Common myeloid progenitor, CD34-positive (primary cell): ENCODE measurements around the gene ZDHHC8.

Experiments used
- CTCF ChIA-PET: fragments of 350-600 bp; sonication (Branson Sonifier 250); formaldehyde crosslinking; loops from one replicate; lab custom pipeline; 2021; ENCODE audit warnings: antibody characterized with exemption; lab: Charles Lee
- POLR2A ChIA-PET: fragments of 350-600 bp; sonication (Branson Sonifier 250); formaldehyde crosslinking; loops from one replicate; lab custom pipeline; 2021; ENCODE audit warnings: antibody characterized with exemption; lab: Charles Lee
- DNase-seq, 3 donors: peaks; one replicate each; pipeline versions ENCODE4 v3.0.0 to v3.0.0-alpha.2; 2013
- H3K27ac ChIP-seq, 2 experiments: 1 replicate in 1 of 2; 2 replicates in 1 of 2; pipeline ENCODE4 v1.7.0; 2013; ENCODE audit warnings: inconsistent platforms in 2 of 2, low read length in 2 of 2, mild to moderate bottlenecking in 2 of 2, low read depth in 1 of 2, moderate library complexity in 1 of 2; ENCODE audit not compliant: severe bottlenecking in 2 of 2, insufficient read depth in 1 of 2, poor library complexity in 1 of 2
- H3K27me3 ChIP-seq, 5 experiments: replicated peaks in 2 of 5; 1 replicate in 3 of 5; 2 replicates in 2 of 5; pipeline versions ENCODE4 v1.6.1 to v1.7.0; 2013; ENCODE audit warnings: low read length in 4 of 5, mild to moderate bottlenecking in 2 of 5, moderate library complexity in 2 of 5, inconsistent platforms in 1 of 5; ENCODE audit not compliant: insufficient read depth in 5 of 5, control insufficient read depth in 4 of 5
- H3K36me3 ChIP-seq, 4 experiments: 1 replicate in 2 of 4; 2 replicates in 2 of 4; pipeline versions ENCODE4 v1.6.1 to v1.7.0; 2013; ENCODE audit warnings: low read length in 3 of 4, control low read depth in 1 of 4, mild to moderate bottlenecking in 1 of 4; ENCODE audit not compliant: control insufficient read depth in 4 of 4, insufficient read depth in 4 of 4
- H3K4me1 ChIP-seq, 4 experiments: 1 replicate in 3 of 4; 2 replicates in 1 of 4; pipeline versions ENCODE4 v1.6.1 to v1.7.1; 2013; ENCODE audit warnings: low read length in 3 of 4, mild to moderate bottlenecking in 3 of 4, control low read depth in 1 of 4, inconsistent platforms in 1 of 4, moderate library complexity in 1 of 4; ENCODE audit not compliant: control insufficient read depth in 4 of 4, insufficient read depth in 4 of 4; ENCODE audit errors: control extremely low read depth in 1 of 4
- H3K4me3 ChIP-seq, 7 experiments: 1 replicate in 4 of 7; 2 replicates in 3 of 7; pipeline versions ENCODE4 v1.5.1 to v1.7.0; 2013; ENCODE audit warnings: mild to moderate bottlenecking in 7 of 7, low read length in 6 of 7, moderate library complexity in 6 of 7, inconsistent platforms in 2 of 7, low read depth in 2 of 7, control low read depth in 1 of 7; ENCODE audit not compliant: insufficient read depth in 4 of 7, control insufficient read depth in 1 of 7; ENCODE audit errors: extremely low read depth in 1 of 7
- H3K9me3 ChIP-seq, 5 experiments: 1 replicate in 4 of 5; 2 replicates in 1 of 5; pipeline versions ENCODE4 v1.6.1 to v1.7.1; 2013; ENCODE audit warnings: low read length in 4 of 5, mild to moderate bottlenecking in 2 of 5, inconsistent platforms in 1 of 5, low read depth in 1 of 5, moderate library complexity in 1 of 5; ENCODE audit not compliant: control insufficient read depth in 4 of 5, insufficient read depth in 2 of 5; ENCODE audit errors: control extremely low read depth in 1 of 5
- WGBS: methylation state at CpG from one replicate; pipeline ENCODE4 v1.1.5; 2013; ENCODE audit not compliant: insufficient coverage; 5-methylcytosine and 5-hydroxymethylcytosine counted together

ZDHHC8 gene

DNA sequence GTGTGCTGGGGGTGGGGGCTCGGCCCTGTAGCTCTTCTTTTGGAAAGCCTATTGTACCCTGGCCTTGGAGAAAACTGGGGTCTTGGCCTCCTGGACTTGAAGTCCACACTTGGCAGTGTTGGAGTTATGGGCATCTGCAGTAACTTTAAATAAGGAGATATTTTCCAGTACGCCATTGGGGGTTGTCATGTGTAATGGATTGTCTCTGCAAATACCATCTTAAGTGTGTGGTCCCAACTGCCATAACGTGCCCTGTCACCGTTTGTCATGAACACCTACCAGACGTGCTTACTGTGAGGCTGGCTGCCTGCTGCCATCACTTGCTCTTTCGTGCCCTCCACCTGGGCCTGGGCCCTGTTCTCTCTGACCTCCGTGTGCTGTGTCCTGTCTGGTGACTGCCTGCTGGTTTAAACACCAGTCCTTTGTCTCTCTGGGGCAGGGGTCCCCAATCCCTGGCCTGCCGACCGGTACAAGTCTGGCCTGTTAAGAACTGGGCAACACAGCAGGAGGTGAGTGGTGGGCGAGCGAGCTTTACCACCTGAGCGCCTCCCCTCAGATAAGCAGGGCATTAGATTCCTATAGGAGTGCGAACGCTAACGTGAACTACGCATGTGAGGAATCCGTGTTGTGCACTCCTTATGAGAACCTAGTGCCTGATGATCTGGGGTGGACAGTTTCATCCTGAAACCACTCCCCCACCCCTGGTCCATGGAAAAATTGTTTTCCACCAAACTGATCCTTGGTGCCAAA, 3.6 kb upstream of the ZDHHC8 start:
- H3K27ac ChIP-seq: peak overlapping the region in 1 of 2 experiments; percentile 40
- no peak overlapping the region for H3K4me3 ChIP-seq
- H3K27me3 ChIP-seq: no peaks in the 10 kb centered on the region
- 95% methylated on average over 16 of the region's 17 CpGs for WGBS
- ChIA-PET CTCF (interaction anchor here (1.5 to 2.4 kb wide), 2 partner anchors 12 to 158 kb away, joined by 5 to 14 read pairs; partner anchors contain the start of gene RANBP1), POLR2A (interaction anchor here (0.6 kb wide), 1 partner anchor 142 kb away, joined by 3 read pairs; no protein-coding TSS in a partner anchor)
- peaks cover 8 to 53% (median 34%) of the 10 kb centered on the region in 4 experiments for H3K36me3 ChIP-seq
- H3K4me1 ChIP-seq: peaks cover 0 to 23% (median 20%) of the 10 kb centered on the region in 4 experiments
- no peak for DNase-seq
- no peaks in the 10 kb centered on the region for H3K9me3 ChIP-seq

- H3K4me3 ChIP-seq: no peak overlapping the region
- CTCF ChIA-PET: interaction anchor here (0.7 to 2.4 kb wide), 4 partner anchors 13 to 163 kb away, joined by 3 to 14 read pairs (median 8); partner anchors contain the start of gene RANBP1
- peak overlapping the region in 1 of 2 experiments; percentile 9 for H3K27ac ChIP-seq
- H3K4me1 ChIP-seq: peaks cover 0 to 26% (median 23%) of the 10 kb centered on the region in 4 experiments
- H3K27me3 ChIP-seq: no peaks in the 10 kb centered on the region
- peaks cover 8 to 50% (median 33%) of the 10 kb centered on the region in 4 experiments for H3K36me3 ChIP-seq
- H3K9me3 ChIP-seq: no peaks in the 10 kb centered on the region
- no peak for DNase-seq
- 75% methylated on average over 2 of the region's 2 CpGs for WGBS
- POLR2A ChIA-PET: no interaction called here
These were observed 3.0 kb upstream of the ZDHHC8 start for GRCh38 chr22:20128619-20128901.

GRCh38 chr22:20128902-20129746, 2.5 kb upstream of the ZDHHC8 start:
- WGBS: 67% methylated on average over 17 of the region's 18 CpGs
- ChIA-PET CTCF (interaction anchor here (0.6 to 2.4 kb wide), 9 partner anchors 9 to 163 kb away, joined by 3 to 14 read pairs (median 5); partner anchors contain the start of gene RANBP1), POLR2A (no interaction called here)
- Histone ChIP-seq H3K36me3 (peaks cover 6 to 44% (median 30%) of the 10 kb centered on the region in 4 experiments), H3K27ac (peak overlapping the region in 1 of 2 experiments; percentile 9), H3K4me1 (peaks cover 0 to 30% (median 25%) of the 10 kb centered on the region in 4 experiments), H3K27me3 (no peaks in the 10 kb centered on the region), H3K4me3 (no peak overlapping the region), H3K9me3 (no peaks in the 10 kb centered on the region)
- DNase-seq: peak in 2 of 3 donors; percentile 51 to 55

- ChIA-PET POLR2A (no interaction called here), CTCF (interaction anchor here (1.2 to 2.4 kb wide), 7 partner anchors 9 to 160 kb away, joined by 4 to 14 read pairs (median 5); partner anchors contain the start of gene RANBP1)
- no peak overlapping the region for H3K4me3 ChIP-seq
- DNase-seq: no peak
- peaks cover 6 to 41% (median 27%) of the 10 kb centered on the region in 4 experiments for H3K36me3 ChIP-seq
- H3K9me3 ChIP-seq: no peaks in the 10 kb centered on the region
- 100% methylated on average over 1 of the region's 3 CpGs for WGBS
- H3K27me3 ChIP-seq: no peaks in the 10 kb centered on the region
- H3K4me1 ChIP-seq: peaks cover 0 to 30% (median 28%) of the 10 kb centered on the region in 4 experiments
- H3K27ac ChIP-seq: no peak overlapping the region
These were observed 1.9 kb upstream of the ZDHHC8 start for GRCh38 chr22:20129747-20130014.

GRCh38 chr22:20130319-20130718, 1.3 kb upstream of the ZDHHC8 start:
- 73% methylated on average over 2 of the region's 3 CpGs for WGBS
- Histone ChIP-seq H3K27me3 (no peaks in the 10 kb centered on the region), H3K4me1 (peaks cover 0 to 32% (median 29%) of the 10 kb centered on the region in 4 experiments), H3K9me3 (no peaks in the 10 kb centered on the region), H3K36me3 (peaks cover 6 to 35% (median 22%) of the 10 kb centered on the region in 4 experiments), H3K27ac (no peak overlapping the region), H3K4me3 (peak overlapping the region in 5 of 7 experiments; percentile 43 to 92 (median 79))
- ChIA-PET POLR2A (interaction anchor here (1.1 kb wide), 1 partner anchor 12 kb away, joined by 3 read pairs; no protein-coding TSS in a partner anchor), CTCF (interaction anchor here (1.0 to 2.4 kb wide), 8 partner anchors 10 to 165 kb away, joined by 3 to 14 read pairs (median 4); no protein-coding TSS in a partner anchor)
- DNase-seq: peak in 1 of 3 donors; percentile 26

DNA sequence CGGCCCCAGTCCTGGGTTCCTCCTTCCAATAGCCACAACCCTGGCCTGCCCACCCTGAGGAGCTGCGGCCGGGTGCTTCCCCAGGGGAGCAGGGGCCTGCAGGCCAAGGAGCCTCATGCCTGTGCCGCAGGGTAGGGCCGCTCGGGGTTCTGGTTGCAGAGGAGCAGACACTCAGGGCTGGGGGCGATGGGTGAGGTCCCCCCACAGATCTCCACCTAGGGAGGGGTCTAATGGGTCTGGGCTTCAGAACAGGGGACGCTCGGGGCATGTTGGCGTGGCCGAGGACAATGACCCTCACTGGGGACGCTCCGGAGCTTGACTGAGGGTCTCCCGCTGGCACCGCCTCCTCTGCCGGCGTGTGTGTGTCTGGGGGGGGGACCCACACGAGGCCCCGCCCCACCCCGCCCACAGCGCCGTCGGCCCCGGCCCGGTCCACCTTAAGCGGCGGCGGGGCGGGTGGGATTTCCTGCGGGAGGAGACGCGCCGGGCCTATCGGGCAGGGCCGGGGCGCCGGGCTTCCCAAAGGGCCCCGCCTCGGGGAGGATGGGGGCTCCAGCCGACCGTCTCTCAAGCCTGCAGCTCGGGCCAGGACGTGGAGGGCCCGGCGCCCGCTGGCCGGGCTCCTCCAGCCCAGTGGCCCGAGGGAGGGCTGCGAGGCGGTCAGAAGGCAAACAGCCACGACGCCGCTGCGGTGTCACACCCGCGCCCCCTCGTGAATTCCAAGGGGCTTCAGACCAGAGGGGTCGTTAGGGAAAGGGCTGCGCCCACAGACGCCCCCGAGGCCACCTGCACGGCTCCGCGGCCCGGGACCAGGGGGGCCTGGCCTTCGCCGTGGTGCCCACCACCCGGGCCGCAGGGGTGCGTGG, 640 bp upstream of the ZDHHC8 start:
- peak; percentile 63 to 79 (median 74) for DNase-seq
- Histone ChIP-seq H3K36me3 (peaks cover 4 to 28% (median 15%) of the 10 kb centered on the region in 4 experiments), H3K27ac (peak overlapping the region; percentile 33 to 77), H3K27me3 (no peaks in the 10 kb centered on the region), H3K4me3 (peak overlapping the region; percentile 70 to 92 (median 79)), H3K9me3 (no peaks in the 10 kb centered on the region), H3K4me1 (peaks cover 0 to 38% (median 32%) of the 10 kb centered on the region in 4 experiments)
- ChIA-PET CTCF (interaction anchor here (1.0 to 2.4 kb wide), 7 partner anchors 10 to 165 kb away, joined by 3 to 14 read pairs (median 5); no protein-coding TSS in a partner anchor), POLR2A (interaction anchor here (1.1 kb wide), 1 partner anchor 13 kb away, joined by 3 read pairs; no protein-coding TSS in a partner anchor)
- WGBS: 6% methylated on average over 49 of the region's 70 CpGs
